Measurements from ENCODE around the gene CRHR2. TPM values are rescaled to one million over a fixed set of nuclear protein-coding genes. Genes with fewer than 3 reads are reported as not detected.

Gene CRHR2
- total RNA-seq, 4 donors from 2014 or later, result 0.39 to 0.45 TPM; not detected in 2

GRCh38 chr7:30655096-30655970 lies 26.9 kb downstream of the CRHR2 start:
- no peaks in the 10 kb centered on the region for H3K36me3 ChIP-seq
- no peaks in the 10 kb centered on the region for H3K4me1 ChIP-seq
- no peaks in the 10 kb centered on the region for H3K27me3 ChIP-seq
- intact Hi-C loops (cut with DNase I), result no loop called here
- H3K27ac ChIP-seq, result no peak overlapping the region
- WGBS, 2 donors, result 92 to 93% methylated on average over 21 of the region's 22 CpGs
- H3K9me3 ChIP-seq, result no peaks in the 10 kb centered on the region
- no peak for DNase-seq
- TF ChIP-seq POLR2A (IDR thresholded peaks at IDR 0.05), result no peak
- TF ChIP-seq, protein P1, sequence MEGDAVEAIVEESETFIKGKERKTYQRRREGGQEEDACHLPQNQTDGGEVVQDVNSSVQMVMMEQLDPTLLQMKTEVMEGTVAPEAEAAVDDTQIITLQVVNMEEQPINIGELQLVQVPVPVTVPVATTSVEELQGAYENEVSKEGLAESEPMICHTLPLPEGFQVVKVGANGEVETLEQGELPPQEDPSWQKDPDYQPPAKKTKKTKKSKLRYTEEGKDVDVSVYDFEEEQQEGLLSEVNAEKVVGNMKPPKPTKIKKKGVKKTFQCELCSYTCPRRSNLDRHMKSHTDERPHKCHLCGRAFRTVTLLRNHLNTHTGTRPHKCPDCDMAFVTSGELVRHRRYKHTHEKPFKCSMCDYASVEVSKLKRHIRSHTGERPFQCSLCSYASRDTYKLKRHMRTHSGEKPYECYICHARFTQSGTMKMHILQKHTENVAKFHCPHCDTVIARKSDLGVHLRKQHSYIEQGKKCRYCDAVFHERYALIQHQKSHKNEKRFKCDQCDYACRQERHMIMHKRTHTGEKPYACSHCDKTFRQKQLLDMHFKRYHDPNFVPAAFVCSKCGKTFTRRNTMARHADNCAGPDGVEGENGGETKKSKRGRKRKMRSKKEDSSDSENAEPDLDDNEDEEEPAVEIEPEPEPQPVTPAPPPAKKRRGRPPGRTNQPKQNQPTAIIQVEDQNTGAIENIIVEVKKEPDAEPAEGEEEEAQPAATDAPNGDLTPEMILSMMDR (IDR thresholded peaks at IDR 0.05), result no peak
- no peak overlapping the region for H3K4me3 ChIP-seq (replicated peaks in 1 of 3)

- Histone ChIP-seq H3K27me3 (no peaks in the 10 kb centered on the region), H3K4me3 (replicated peaks in 1 of 3) (no peak overlapping the region), H3K36me3 (no peaks in the 10 kb centered on the region), H3K27ac (no peak overlapping the region), H3K4me1 (no peaks in the 10 kb centered on the region), H3K9me3 (no peaks in the 10 kb centered on the region)
- WGBS, 2 donors, result 92% methylated on average over 15 of the region's 15 CpGs
- intact Hi-C loops (cut with DNase I), result no loop called here
- no peak for DNase-seq
- TF ChIP-seq, protein P1 (IDR thresholded peaks at IDR 0.05), result no peak
- no peak for TF ChIP-seq POLR2A (IDR thresholded peaks at IDR 0.05)
Measured at GRCh38 chr7:30654296-30655090, 27.8 kb downstream of the CRHR2 start.

- Histone ChIP-seq H3K27me3 (no peaks in the 10 kb centered on the region), H3K27ac (no peak overlapping the region), H3K9me3 (no peaks in the 10 kb centered on the region), H3K4me1 (no peaks in the 10 kb centered on the region), H3K4me3 (replicated peaks in 1 of 3) (no peak overlapping the region), H3K36me3 (no peaks in the 10 kb centered on the region)
- WGBS, 2 donors, result 91 to 94% methylated on average over 17 to 18 of the region's 19 CpGs
- no peak for TF ChIP-seq POLR2A (IDR thresholded peaks at IDR 0.05)
- TF ChIP-seq, protein P1 (IDR thresholded peaks at IDR 0.05), result no peak
- intact Hi-C loops (cut with DNase I), result no loop called here
- DNase-seq, result no peak
Measured at GRCh38 chr7:30652698-30653641, 29.3 kb downstream of the CRHR2 start.

GRCh38 chr7:30652132-30652531 lies 30.1 kb downstream of the CRHR2 start:
- intact Hi-C loops (cut with DNase I), result no loop called here
- WGBS, 2 donors, result 85 to 98% methylated on average over 3 to 7 of the region's 7 CpGs
- TF ChIP-seq, protein P1 (IDR thresholded peaks at IDR 0.05), result no peak
- no peak for TF ChIP-seq POLR2A (IDR thresholded peaks at IDR 0.05)
- H3K9me3 ChIP-seq, result no peaks in the 10 kb centered on the region
- no peak for DNase-seq
- H3K27ac ChIP-seq, result no peak overlapping the region
- no peak overlapping the region for H3K4me3 ChIP-seq (replicated peaks in 1 of 3)
- no peaks in the 10 kb centered on the region for H3K27me3 ChIP-seq
- no peaks in the 10 kb centered on the region for H3K4me1 ChIP-seq
- H3K36me3 ChIP-seq, result no peaks in the 10 kb centered on the region
